OCI-LY1 (cell line): ENCODE measurements around the gene NOG.

Experiments used
- EZH2 ChIP-seq: fragments of 200-600 bp; sonication (generic), shearing (Covaris generic); IDR thresholded peaks from 2 replicates; pipeline ENCODE4 v1.8.0; 2017; ENCODE audit warnings: borderline replicate concordance, mixed run types, mild to moderate bottlenecking, antibody characterized with exemption, low read length, moderate library complexity, mixed read lengths
- TF ChIP-seq, protein P1 (sequence below): fragments of 200-600 bp; sonication (generic), shearing (Covaris generic); IDR thresholded peaks from 2 replicates; pipeline ENCODE4 v1.5.1; 2017; ENCODE audit warnings: mild to moderate bottlenecking, antibody characterized with exemption, low read length, moderate library complexity, mixed read lengths

DNA sequence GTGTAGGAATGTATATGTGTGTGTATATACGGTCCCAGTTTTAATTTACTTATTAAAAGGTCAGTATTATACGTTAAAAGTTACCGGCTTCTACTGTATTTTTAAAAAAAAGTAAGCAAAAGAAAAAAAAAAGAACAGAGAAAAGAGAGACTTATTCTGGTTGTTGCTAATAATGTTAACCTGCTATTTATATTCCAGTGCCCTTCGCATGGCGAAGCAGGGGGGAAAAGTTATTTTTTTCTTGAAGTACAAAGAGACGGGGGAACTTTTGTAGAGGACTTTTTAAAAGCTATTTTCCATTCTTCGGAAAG is 1.6 kb downstream of the NOG start:
- TF ChIP-seq, protein P1, sequence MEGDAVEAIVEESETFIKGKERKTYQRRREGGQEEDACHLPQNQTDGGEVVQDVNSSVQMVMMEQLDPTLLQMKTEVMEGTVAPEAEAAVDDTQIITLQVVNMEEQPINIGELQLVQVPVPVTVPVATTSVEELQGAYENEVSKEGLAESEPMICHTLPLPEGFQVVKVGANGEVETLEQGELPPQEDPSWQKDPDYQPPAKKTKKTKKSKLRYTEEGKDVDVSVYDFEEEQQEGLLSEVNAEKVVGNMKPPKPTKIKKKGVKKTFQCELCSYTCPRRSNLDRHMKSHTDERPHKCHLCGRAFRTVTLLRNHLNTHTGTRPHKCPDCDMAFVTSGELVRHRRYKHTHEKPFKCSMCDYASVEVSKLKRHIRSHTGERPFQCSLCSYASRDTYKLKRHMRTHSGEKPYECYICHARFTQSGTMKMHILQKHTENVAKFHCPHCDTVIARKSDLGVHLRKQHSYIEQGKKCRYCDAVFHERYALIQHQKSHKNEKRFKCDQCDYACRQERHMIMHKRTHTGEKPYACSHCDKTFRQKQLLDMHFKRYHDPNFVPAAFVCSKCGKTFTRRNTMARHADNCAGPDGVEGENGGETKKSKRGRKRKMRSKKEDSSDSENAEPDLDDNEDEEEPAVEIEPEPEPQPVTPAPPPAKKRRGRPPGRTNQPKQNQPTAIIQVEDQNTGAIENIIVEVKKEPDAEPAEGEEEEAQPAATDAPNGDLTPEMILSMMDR = no peak
- TF ChIP-seq EZH2 = no peak
